HepG2 (cell line): ENCODE data around the gene PHF5A. TPM values are rescaled to one million over a fixed set of nuclear protein-coding genes. Genes with fewer than 3 reads are reported as not detected.

Experiments
- ADNP ChIP-seq: sonication (generic); formaldehyde crosslinking; IDR thresholded peaks from 2 replicates; pipeline ENCODE4 v1.4.0; 2020; ENCODE audit warnings: missing genetic modification reagents
- AFF4 ChIP-seq: sonication (generic); formaldehyde crosslinking; IDR thresholded peaks from 2 replicates; pipeline ENCODE4 v1.4.0; 2020; ENCODE audit warnings: missing genetic modification reagents
- ARNT ChIP-seq: fragments of 450-650 bp; IDR thresholded peaks from 2 replicates; pipeline ENCODE4 v1.6.1; 2017
- EED ChIP-seq: sonication (generic); formaldehyde crosslinking; IDR thresholded peaks from 2 replicates; pipeline ENCODE4 v1.5.0; 2020; ENCODE audit warnings: mild to moderate bottlenecking, missing genetic modification reagents
- KLF16 ChIP-seq, 2 experiments: sonication (generic) in 1 of 2; formaldehyde crosslinking in 1 of 2; IDR thresholded peaks; 2 replicates each; pipeline versions ENCODE4 v1.6.1 to v1.8.0; 2016 to 2023; ENCODE audit warnings: missing genetic modification reagents in 2 of 2, missing compliant biosample characterization in 1 of 2
- MAX ChIP-seq: IDR thresholded peaks from 2 replicates; pipeline ENCODE4 v1.6.1; 2012; ENCODE audit warnings: inconsistent platforms
- PAXIP1 ChIP-seq: sonication (generic); formaldehyde crosslinking; conservative IDR thresholded peaks from 2 replicates; pipeline ENCODE4 v1.4.0; 2020; ENCODE audit warnings: mild to moderate bottlenecking, missing genetic modification reagents, moderate library complexity
- PBX2 ChIP-seq: IDR thresholded peaks from 2 replicates; pipeline ENCODE4 v1.6.1; 2016; ENCODE audit warnings: control low read depth
- PCBP2 ChIP-seq: fragments of 200-400 bp; formaldehyde crosslinking; optimal IDR thresholded peaks from 2 replicates; pipeline ENCODE3; 2018; ENCODE audit warnings: low read length, low read depth; ENCODE audit not compliant: poor library complexity, severe bottlenecking
- PLSCR1 ChIP-seq: sonication (generic); formaldehyde crosslinking; IDR thresholded peaks from 2 replicates; pipeline ENCODE4 v1.5.0; 2020; ENCODE audit warnings: missing genetic modification reagents, mild to moderate bottlenecking, borderline replicate concordance
- POGK ChIP-seq: sonication (generic); formaldehyde crosslinking; conservative IDR thresholded peaks from 2 replicates; pipeline ENCODE4 v1.8.0; 2022; ENCODE audit warnings: mild to moderate bottlenecking, moderate library complexity, missing genetic modification reagents
- POLR2G ChIP-seq: fragments of 200-400 bp; formaldehyde crosslinking; IDR thresholded peaks from 2 replicates; pipeline ENCODE4 v1.6.1; 2018; ENCODE audit warnings: mild to moderate bottlenecking, low read depth, low read length, moderate library complexity
- RARG ChIP-seq: sonication (generic); formaldehyde crosslinking; IDR thresholded peaks from 2 replicates; pipeline ENCODE4 v1.4.0; 2020; ENCODE audit warnings: low read depth, mild to moderate bottlenecking, missing genetic modification reagents
- THAP11 ChIP-seq: IDR thresholded peaks from 2 replicates; pipeline ENCODE4 v1.6.1; 2016; ENCODE audit warnings: missing biosample characterization, missing genetic modification reagents
- U2AF1 ChIP-seq: fragments of 200-400 bp; formaldehyde crosslinking; optimal IDR thresholded peaks from 2 replicates; pipeline ENCODE3; 2017; ENCODE audit warnings: mild to moderate bottlenecking, low read depth, low read length
- ZKSCAN1 ChIP-seq: fragments of 150-350 bp; IDR thresholded peaks from 2 replicates; pipeline ENCODE4 v1.6.1; 2014; ENCODE audit warnings: low read length
- ZMYM3 ChIP-seq: sonication (generic); formaldehyde crosslinking; IDR thresholded peaks from 2 replicates; pipeline ENCODE4 v1.5.1; 2020; ENCODE audit warnings: mild to moderate bottlenecking, missing genetic modification reagents
- ZNF672 ChIP-seq: sonication (generic); formaldehyde crosslinking; IDR thresholded peaks from 2 replicates; pipeline ENCODE4 v1.8.1; 2022; ENCODE audit warnings: missing genetic modification reagents
- polyA plus RNA-seq, 8 experiments: library from polyadenylated mRNA; depleted of rRNA in 3 of 8; stranded (reverse) in 7 of 8; unstranded in 1 of 8; fragments of >200 nt; fragmentation: Illumina TruSeq in 4 of 8; extraction: Trizol in 4 of 8; gene quantifications; 2 replicates each; pipeline versions ENCODE4 v1.2.1 to v1.2.3, GENCODE V29; 2011 to 2016; ENCODE audit warnings: low read depth in 4 of 8, missing spikeins in 1 of 8, mixed read lengths in 1 of 8; ENCODE audit not compliant: insufficient read depth in 1 of 8
- total RNA-seq, 5 experiments: library from RNA; depleted of rRNA; stranded (reverse); fragments of >200 nt; fragmentation: Illumina TruSeq; extraction: Trizol; gene quantifications; 2 replicates each; pipeline ENCODE4 v1.2.3, GENCODE V29; 2016; ENCODE audit warnings: low read depth in 1 of 5

PHF5A gene
- total and polyA plus RNA-seq, 2 of the 13 experiments (the other 11 are each of a cell fraction or from before 2014, with no cell fraction given): 56.6 to 105 TPM

GRCh38 chr22:41468381-41469217, at the start of gene PHF5A, which contains the start of gene ACO2 (continued):
- TF ChIP-seq POGK: no peak; the same call in 1 of the 2 replicates
- TF ChIP-seq ADNP (CRISPR knock-in tag): no peak
- TF ChIP-seq ZNF672 (CRISPR knock-in tag): no peak
- TF ChIP-seq ZKSCAN1: peak; percentile 46; the same call in 1 of the 2 replicates
- no peak for TF ChIP-seq AFF4 (CRISPR knock-in tag)
- TF ChIP-seq POLR2G: peak; percentile 80
- peak; percentile 64 for TF ChIP-seq PAXIP1
- TF ChIP-seq EED (CRISPR knock-in tag): no peak
- no peak for TF ChIP-seq U2AF1
- peak in 1 of 2 experiments; percentile 88; a peak in 2 of 4 replicates for TF ChIP-seq KLF16 (CRISPR knock-in tag; IDR thresholded peaks at IDR 0.05)
- peak; percentile 42; the same call in 1 of the 2 replicates for TF ChIP-seq ZMYM3 (CRISPR knock-in tag)
- peak; percentile 73 for TF ChIP-seq MAX
- no peak for TF ChIP-seq PCBP2
- TF ChIP-seq PLSCR1 (CRISPR knock-in tag): no peak
- no peak for TF ChIP-seq ARNT
- peak; percentile 46 for TF ChIP-seq PBX2 (CRISPR knock-in tag)
- peak; percentile 94 for TF ChIP-seq THAP11 (CRISPR knock-in tag)
- TF ChIP-seq RARG (CRISPR knock-in tag): no peak
